ENCODE data around the gene NHEJ1. TPM values are rescaled to one million over a fixed set of nuclear protein-coding genes. Genes with fewer than 3 reads are reported as not detected.

NHEJ1 gene
- total and polyA plus RNA-seq, 9 of the 15 experiments (the other 6 are each of a cell fraction or from before 2014, with no cell fraction given): 9.0 to 23.7 (median 13.9) TPM

- no peak for TF ChIP-seq XRCC3 (IDR thresholded peaks at IDR 0.05)
- TF ChIP-seq TCF7 (IDR thresholded peaks at IDR 0.05; ENCODE audit: borderline replicate concordance): no peak
- TF ChIP-seq HMBOX1 (IDR thresholded peaks at IDR 0.05): no peak
- peak; percentile 86 for TF ChIP-seq CCNT2 (IDR thresholded peaks at IDR 0.05; ENCODE audit: borderline replicate concordance, extremely low read depth, insufficient read length, low read depth, low read length)
- no peak for TF ChIP-seq TEAD2 (tag; IDR thresholded peaks at IDR 0.05)
- TF ChIP-seq POLR2AphosphoS5 (IDR thresholded peaks at IDR 0.05; ENCODE audit: control insufficient read depth, insufficient read depth, low read depth, low read length): peak; percentile 58
- TF ChIP-seq ZNF224 (CRISPR knock-in tag; IDR thresholded peaks at IDR 0.05): no peak
- TF ChIP-seq, protein P1, sequence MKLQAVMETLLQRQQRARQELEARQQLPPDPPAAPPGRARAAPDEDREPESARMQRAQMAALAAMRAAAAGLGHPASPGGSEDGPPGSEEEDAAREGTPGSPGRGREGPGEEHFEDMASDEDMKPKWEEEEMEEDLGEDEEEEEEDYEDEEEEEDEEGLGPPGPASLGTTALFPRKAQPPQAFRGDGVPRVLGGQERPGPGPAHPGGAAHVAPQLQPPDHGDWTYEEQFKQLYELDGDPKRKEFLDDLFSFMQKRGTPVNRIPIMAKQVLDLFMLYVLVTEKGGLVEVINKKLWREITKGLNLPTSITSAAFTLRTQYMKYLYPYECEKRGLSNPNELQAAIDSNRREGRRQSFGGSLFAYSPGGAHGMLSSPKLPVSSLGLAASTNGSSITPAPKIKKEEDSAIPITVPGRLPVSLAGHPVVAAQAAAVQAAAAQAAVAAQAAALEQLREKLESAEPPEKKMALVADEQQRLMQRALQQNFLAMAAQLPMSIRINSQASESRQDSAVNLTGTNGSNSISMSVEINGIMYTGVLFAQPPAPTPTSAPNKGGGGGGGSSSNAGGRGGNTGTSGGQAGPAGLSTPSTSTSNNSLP (IDR thresholded peaks at IDR 0.05; ENCODE audit: borderline replicate concordance, low read depth, low read length): no peak
- TF ChIP-seq ERF (CRISPR knock-in tag; IDR thresholded peaks at IDR 0.05): no peak; the same call in 1 of the 2 replicates
- TF ChIP-seq ZNF76 (CRISPR knock-in tag; IDR thresholded peaks at IDR 0.05; ENCODE audit: borderline replicate concordance): no peak
- TF ChIP-seq TFAP4 (CRISPR knock-in tag; IDR thresholded peaks at IDR 0.05; ENCODE audit: borderline replicate concordance): no peak; the same call in 1 of the 2 replicates
- no peak for TF ChIP-seq HDAC2 (IDR thresholded peaks at IDR 0.05)
- TF ChIP-seq MEF2D (tag; conservative IDR thresholded peaks at IDR 0.05; ENCODE audit: low read depth): no peak
- peak in 1 of 2 experiments; percentile 86; a peak in 2 of 4 replicates for TF ChIP-seq ZNF639 (CRISPR knock-in tag; conservative IDR thresholded peaks at IDR 0.05 in 1 of 2, IDR thresholded peaks at IDR 0.05 in 1 of 2)
- no peak for TF ChIP-seq NR4A1 (CRISPR knock-in tag; IDR thresholded peaks at IDR 0.05)
- peak; percentile 51; the same call in 1 of the 2 replicates for TF ChIP-seq NR4A1 (tag; IDR thresholded peaks at IDR 0.05)
- no peak for TF ChIP-seq DACH1 (IDR thresholded peaks at IDR 0.05; ENCODE audit: partially characterized antibody)
- TF ChIP-seq HNRNPUL1 (IDR thresholded peaks at IDR 0.05; ENCODE audit: low read length): no peak
- 0 out of 2 replicates have a peak, but pooled peaks have one; percentile 35 for TF ChIP-seq ZNF197 (CRISPR knock-in tag; IDR thresholded peaks at IDR 0.05; ENCODE audit: low read depth)
- TF ChIP-seq BRF1 (IDR thresholded peaks at IDR 0.05; ENCODE audit: borderline replicate concordance, extremely low read depth, insufficient read length): no peak
- TF ChIP-seq RFX7 (CRISPR knock-in tag; IDR thresholded peaks at IDR 0.05): no peak
- peak; percentile 66; the same call in 1 of the 2 replicates for TF ChIP-seq PHF8 (IDR thresholded peaks at IDR 0.05; ENCODE audit: borderline replicate concordance, low read length)
- TF ChIP-seq HDAC8 (tag; IDR thresholded peaks at IDR 0.05): no peak
These were observed 16.4 kb upstream of the NHEJ1 start, which contains the start of gene CNPPD1 (continued) for GRCh38 chr2:219176818-219177551.

Data from K562 (cell line).